Endothelial cell (in vitro differentiated cells): ENCODE data around the gene AIRE. TPM values are rescaled to one million over a fixed set of nuclear protein-coding genes. Genes with fewer than 3 reads are reported as not detected.

Source experiments
- DNase-seq: peaks from one replicate; pipeline ENCODE4 v3.0.0; 2021; ENCODE audit warnings: low spot score
- H3K27ac Mint-ChIP-seq: one replicate; pipeline ENCODE4 v1.8.0; 2021; ENCODE audit warnings: mixed read lengths, inconsistent platforms; ENCODE audit not compliant: unreplicated experiment
- H3K27me3 Mint-ChIP-seq: one replicate; pipeline ENCODE4 v1.8.0; 2021; ENCODE audit warnings: mild to moderate bottlenecking, moderate library complexity, mixed read lengths, inconsistent platforms; ENCODE audit not compliant: unreplicated experiment
- H3K36me3 Mint-ChIP-seq: one replicate; pipeline ENCODE4 v1.8.0; 2021; ENCODE audit warnings: mild to moderate bottlenecking, low read depth, mixed read lengths, inconsistent platforms; ENCODE audit not compliant: unreplicated experiment
- H3K4me1 Mint-ChIP-seq: one replicate; pipeline ENCODE4 v1.8.0; 2021; ENCODE audit warnings: mild to moderate bottlenecking, mixed read lengths, inconsistent platforms; ENCODE audit not compliant: unreplicated experiment
- H3K4me3 Mint-ChIP-seq: one replicate; pipeline ENCODE4 v1.8.0; 2021; ENCODE audit warnings: mild to moderate bottlenecking, mixed read lengths, inconsistent platforms; ENCODE audit not compliant: unreplicated experiment
- H3K9me3 Mint-ChIP-seq: one replicate; pipeline ENCODE4 v1.8.0; 2021; ENCODE audit warnings: mixed read lengths, inconsistent platforms; ENCODE audit not compliant: unreplicated experiment
- total RNA-seq: library from RNA; stranded (reverse); fragmentation: NEBNext Ultra II Directional; extraction: Animal tissue kit (Norgen Biotek cat#: 25700); gene quantifications from one replicate; pipeline ENCODE4 v1.2.1, GENCODE V29; 2021; ENCODE audit not compliant: unreplicated experiment
- TF ChIP-seq, protein P1 (sequence below): fragments of 200-600 bp; sonication (generic); IDR thresholded peaks from one replicate; pipeline ENCODE4 v1.5.0; 2021; ENCODE audit warnings: antibody characterized with exemption; ENCODE audit not compliant: unreplicated experiment

Gene AIRE
- total RNA-seq, 1 donor from 2014 or later: not detected

DNA sequence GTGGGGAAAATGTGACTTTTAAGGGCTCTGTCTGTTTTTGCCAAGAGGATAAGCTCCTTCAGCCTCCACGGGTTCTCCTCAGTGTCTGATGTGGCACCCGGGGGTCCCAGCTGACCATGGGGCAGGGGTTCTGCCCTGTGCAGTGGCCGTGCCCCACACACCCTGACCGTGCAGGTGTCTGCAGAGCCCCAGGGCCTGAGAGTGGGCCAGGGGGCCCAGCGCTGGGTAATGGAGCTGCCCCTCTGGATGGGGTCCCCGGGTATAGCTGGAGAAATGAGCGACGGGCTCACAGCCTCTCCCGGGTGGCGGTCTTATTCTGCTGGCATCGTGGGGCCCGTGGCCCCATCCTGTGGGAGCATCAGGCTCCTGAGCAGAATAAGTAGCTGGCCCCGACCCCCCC lies 11.2 kb downstream of the AIRE start:
- Mint-ChIP-seq H3K4me3 (no peak overlapping the region), H3K27ac (no peak overlapping the region), H3K9me3 (no peaks in the 10 kb centered on the region), H3K36me3 (no peaks in the 10 kb centered on the region), H3K4me1 (no peaks in the 10 kb centered on the region), H3K27me3 (no peaks in the 10 kb centered on the region)
- no peak for DNase-seq
- TF ChIP-seq, protein P1, sequence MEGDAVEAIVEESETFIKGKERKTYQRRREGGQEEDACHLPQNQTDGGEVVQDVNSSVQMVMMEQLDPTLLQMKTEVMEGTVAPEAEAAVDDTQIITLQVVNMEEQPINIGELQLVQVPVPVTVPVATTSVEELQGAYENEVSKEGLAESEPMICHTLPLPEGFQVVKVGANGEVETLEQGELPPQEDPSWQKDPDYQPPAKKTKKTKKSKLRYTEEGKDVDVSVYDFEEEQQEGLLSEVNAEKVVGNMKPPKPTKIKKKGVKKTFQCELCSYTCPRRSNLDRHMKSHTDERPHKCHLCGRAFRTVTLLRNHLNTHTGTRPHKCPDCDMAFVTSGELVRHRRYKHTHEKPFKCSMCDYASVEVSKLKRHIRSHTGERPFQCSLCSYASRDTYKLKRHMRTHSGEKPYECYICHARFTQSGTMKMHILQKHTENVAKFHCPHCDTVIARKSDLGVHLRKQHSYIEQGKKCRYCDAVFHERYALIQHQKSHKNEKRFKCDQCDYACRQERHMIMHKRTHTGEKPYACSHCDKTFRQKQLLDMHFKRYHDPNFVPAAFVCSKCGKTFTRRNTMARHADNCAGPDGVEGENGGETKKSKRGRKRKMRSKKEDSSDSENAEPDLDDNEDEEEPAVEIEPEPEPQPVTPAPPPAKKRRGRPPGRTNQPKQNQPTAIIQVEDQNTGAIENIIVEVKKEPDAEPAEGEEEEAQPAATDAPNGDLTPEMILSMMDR: no peak

GRCh38 chr21:44297525-44298290 lies 12.0 kb downstream of the AIRE start:
- peak; percentile 90 for DNase-seq
- no peak overlapping the region for H3K4me3 Mint-ChIP-seq
- H3K4me1 Mint-ChIP-seq: no peaks in the 10 kb centered on the region
- H3K9me3 Mint-ChIP-seq: no peaks in the 10 kb centered on the region
- H3K36me3 Mint-ChIP-seq: no peaks in the 10 kb centered on the region
- no peak overlapping the region for H3K27ac Mint-ChIP-seq
- TF ChIP-seq, protein P1: peak; percentile 43
- H3K27me3 Mint-ChIP-seq: no peaks in the 10 kb centered on the region

GRCh38 chr21:44298301-44298700 lies 12.6 kb downstream of the AIRE start:
- Mint-ChIP-seq H3K27me3 (peaks cover under 1% of the 10 kb centered on the region), H3K4me1 (peaks cover under 1% of the 10 kb centered on the region), H3K27ac (no peak overlapping the region), H3K9me3 (no peaks in the 10 kb centered on the region), H3K4me3 (no peak overlapping the region), H3K36me3 (no peaks in the 10 kb centered on the region)
- DNase-seq: no peak
- TF ChIP-seq, protein P1: no peak

DNA sequence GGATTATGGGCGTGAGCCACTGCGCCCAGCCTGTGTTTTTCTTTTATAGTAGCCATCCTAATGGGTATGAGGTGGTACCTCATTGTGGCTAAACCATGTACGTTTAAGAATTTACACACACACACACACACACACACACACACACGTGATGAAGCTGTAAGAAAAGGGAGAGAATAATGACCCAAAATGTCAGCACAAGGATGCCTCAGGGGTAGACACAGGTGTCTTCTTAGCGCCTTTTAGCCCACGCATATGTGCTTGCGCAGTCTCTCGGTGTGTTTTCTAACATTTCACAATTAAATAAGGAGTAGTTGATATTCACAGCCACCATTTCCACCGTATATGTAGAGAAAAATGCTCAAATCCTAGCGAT lies 13.4 kb downstream of the AIRE start:
- H3K27ac Mint-ChIP-seq: no peak overlapping the region
- peaks cover 1% of the 10 kb centered on the region for H3K27me3 Mint-ChIP-seq
- H3K4me3 Mint-ChIP-seq: peak overlapping the region; percentile 88
- no peak for DNase-seq
- no peaks in the 10 kb centered on the region for H3K36me3 Mint-ChIP-seq
- TF ChIP-seq, protein P1: no peak
- no peaks in the 10 kb centered on the region for H3K9me3 Mint-ChIP-seq
- peaks cover 4% of the 10 kb centered on the region for H3K4me1 Mint-ChIP-seq

DNA sequence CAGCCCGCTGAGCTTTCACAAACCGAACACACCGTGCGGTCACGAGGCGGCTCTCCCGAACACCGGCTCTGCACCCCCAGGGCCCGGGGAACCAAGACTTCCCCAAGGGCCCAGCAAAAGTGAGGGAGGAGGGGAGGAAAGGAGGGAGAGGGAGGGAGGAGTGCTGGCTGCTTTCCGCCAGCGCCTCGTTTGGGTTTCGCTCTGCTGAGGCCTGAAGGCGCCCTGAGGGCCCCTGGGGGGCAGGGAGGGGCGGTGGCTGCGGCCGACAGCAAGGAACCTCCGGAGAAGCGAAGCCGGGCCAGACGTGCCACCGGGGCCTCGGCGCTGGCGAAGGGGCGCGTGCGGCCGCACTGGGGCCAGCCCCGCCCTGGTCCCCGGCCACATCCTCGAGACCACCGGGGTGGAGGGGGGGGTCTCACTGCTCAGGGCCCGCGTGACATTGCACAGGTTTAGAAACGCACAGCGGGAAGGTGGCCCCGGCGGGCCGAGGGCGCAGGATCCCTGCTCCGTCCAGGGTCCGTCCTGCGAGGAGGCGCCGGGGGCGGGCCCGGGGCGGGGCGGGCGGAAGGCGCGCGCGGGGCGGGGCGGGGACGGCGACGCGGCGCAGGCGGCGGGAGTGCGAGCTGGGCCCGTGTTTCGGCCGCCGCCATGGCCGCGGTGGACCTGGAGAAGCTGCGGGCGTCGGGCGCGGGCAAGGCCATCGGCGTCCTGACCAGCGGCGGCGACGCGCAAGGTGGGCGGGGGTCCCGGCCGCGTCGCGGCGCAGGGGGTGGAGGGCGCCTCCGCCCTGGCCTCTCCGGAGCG lies 14.0 kb downstream of the AIRE start, which contains the start of gene PFKL:
PFKL (plus strand) TSS at position 596 of the 804 bp plus-strand sequence; CDS start at position 649, 53 bp downstream.
- Mint-ChIP-seq H3K4me1 (peaks cover 4% of the 10 kb centered on the region), H3K27me3 (peaks cover 1% of the 10 kb centered on the region), H3K27ac (no peak within 1 kb of the TSS), H3K36me3 (no peaks in the 10 kb centered on the region), H3K4me3 (peak within 1 kb of the TSS; percentile 88), H3K9me3 (no peaks in the 10 kb centered on the region)
- peak; percentile 67 for DNase-seq
- TF ChIP-seq, protein P1: no peak
